Sigmoid colon (tissue), 3 donors: ENCODE data around the gene CCT3.

Source experiments
- POLR2A ChIP-seq, 2 donors: fragments of 450-650 bp; IDR thresholded peaks; one replicate each; pipeline ENCODE4 v1.6.1; 2016; ENCODE audit warnings: antibody characterized with exemption in 2 of 2, mild to moderate bottlenecking in 2 of 2, moderate library complexity in 2 of 2
- TF ChIP-seq, protein P1 (sequence below), 4 experiments: fragments of 450-650 bp in 3 of 4; fragments of 200-600 bp in 1 of 4; IDR thresholded peaks; one replicate each; pipeline ENCODE4 v1.5.1; 2016 to 2019; ENCODE audit warnings: antibody characterized with exemption in 4 of 4, mild to moderate bottlenecking in 3 of 4, moderate library complexity in 2 of 4

DNA sequence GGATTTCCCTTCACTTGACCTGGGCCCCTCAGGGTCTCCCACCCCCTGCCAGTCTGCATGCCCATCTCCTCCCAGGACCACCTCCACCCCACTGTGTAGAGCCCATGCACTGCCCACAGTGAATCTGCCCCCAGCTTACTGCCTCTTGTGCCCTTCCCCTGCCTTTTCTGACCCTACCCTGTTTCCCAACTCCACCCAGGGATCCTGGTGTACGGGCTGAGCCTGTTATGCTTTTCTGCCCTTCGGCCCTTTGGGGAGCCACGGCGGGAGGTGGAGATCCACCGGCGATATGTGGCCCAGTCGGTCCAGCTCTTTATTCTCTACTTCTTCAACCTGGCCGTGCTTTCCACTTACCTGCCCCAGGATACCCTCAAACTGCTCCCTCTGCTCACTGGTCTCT lies 52.0 kb downstream of the CCT3 start:
- TF ChIP-seq, protein P1, sequence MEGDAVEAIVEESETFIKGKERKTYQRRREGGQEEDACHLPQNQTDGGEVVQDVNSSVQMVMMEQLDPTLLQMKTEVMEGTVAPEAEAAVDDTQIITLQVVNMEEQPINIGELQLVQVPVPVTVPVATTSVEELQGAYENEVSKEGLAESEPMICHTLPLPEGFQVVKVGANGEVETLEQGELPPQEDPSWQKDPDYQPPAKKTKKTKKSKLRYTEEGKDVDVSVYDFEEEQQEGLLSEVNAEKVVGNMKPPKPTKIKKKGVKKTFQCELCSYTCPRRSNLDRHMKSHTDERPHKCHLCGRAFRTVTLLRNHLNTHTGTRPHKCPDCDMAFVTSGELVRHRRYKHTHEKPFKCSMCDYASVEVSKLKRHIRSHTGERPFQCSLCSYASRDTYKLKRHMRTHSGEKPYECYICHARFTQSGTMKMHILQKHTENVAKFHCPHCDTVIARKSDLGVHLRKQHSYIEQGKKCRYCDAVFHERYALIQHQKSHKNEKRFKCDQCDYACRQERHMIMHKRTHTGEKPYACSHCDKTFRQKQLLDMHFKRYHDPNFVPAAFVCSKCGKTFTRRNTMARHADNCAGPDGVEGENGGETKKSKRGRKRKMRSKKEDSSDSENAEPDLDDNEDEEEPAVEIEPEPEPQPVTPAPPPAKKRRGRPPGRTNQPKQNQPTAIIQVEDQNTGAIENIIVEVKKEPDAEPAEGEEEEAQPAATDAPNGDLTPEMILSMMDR (IDR thresholded peaks at IDR 0.05) = no peak
- no peak for TF ChIP-seq POLR2A (IDR thresholded peaks at IDR 0.05)
